HT-29 (cell line): ENCODE data around the gene AKAP6. TPM values are rescaled to one million over a fixed set of nuclear protein-coding genes. Genes with fewer than 3 reads are reported as not detected.

ENCODE experiments used
- DNase-seq: peaks from one replicate; pipeline ENCODE4 v3.0.0-alpha.2; 2015; ENCODE audit warnings: low spot score
- total RNA-seq: library from RNA; depleted of rRNA; stranded (reverse); fragments of >200 nt; shearing (Covaris generic); gene quantifications from 2 replicates; pipeline ENCODE4 v1.2.3, GENCODE V29; 2014

AKAP6 gene
- total RNA-seq, 1 experiment from 2014 or later: 1.3 TPM

DNA sequence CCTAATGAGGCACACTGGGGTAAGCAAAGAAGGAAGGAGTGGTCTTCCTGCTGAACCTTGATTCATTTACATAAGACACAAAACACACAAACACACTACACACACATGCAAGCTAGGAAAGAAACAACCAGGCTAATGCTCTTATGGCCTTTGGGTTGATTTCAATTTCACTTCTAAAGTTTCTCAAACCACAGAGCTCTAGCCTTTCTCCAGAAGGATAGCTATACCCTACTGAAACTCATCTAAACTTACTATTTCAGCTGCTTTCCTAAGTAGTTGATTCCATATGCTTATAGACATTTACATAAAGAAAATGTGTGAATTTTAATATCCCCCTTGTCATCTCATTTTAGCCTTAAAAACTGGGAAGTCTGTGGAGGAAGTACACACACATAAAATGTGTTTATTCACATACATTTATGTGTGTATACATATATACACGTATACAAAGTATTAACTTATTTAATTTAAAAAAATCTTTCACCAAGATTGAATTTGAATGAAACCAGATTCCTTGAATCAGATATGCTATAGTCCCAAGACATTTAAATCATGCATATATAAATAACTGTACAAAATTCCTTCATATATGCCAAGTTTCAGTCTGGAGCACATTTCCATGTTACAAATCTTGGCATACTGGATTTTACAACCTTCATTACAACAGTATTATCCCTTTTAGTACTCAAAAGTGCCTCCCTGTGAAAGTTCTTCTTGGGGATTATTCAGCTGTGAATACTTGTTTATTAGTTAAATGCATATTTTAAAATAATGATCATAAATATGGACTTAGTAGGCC is 377.8 kb downstream of the AKAP6 start:
- DNase-seq: no peak

DNA sequence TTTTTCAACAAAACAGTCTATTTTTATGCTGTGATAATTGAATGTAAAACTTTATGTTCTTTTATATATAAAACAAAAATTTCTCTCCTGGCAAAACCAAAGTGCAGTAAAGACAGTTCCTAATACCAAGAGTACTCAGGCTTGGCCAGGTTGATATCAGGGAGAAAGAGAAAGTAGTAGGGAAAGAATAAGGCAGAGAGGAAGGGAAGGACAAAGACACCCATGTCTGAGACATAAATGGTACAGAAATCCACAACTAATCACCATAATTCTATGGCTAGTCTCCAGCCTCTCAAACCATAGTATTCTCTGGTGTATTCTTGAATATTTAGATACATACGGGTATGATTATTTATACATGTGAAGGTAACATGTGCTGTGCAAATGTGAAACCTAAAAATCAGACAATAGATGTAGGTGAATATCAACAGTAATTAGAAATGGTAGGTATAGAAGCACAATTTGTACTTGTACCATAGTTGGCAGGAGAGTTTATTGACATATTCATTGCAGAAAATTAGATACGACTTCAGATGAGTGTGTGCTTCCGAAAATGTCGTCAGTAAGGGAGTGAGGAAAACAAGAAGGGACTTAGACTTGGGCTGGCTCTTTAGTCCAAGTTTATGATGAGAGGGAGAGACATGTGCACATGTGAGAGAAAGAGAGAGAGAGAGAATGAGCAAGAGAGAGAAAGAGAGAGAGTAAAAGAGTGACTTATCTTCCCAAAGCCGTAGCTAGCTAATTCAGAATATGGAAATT is 378.8 kb downstream of the AKAP6 start:
- no peak for DNase-seq

GRCh38 chr14:32709027-32709426 is 379.9 kb downstream of the AKAP6 start:
- no peak for DNase-seq

- DNase-seq: no peak
These were observed 381.2 kb downstream of the AKAP6 start for GRCh38 chr14:32710231-32710671.

DNA sequence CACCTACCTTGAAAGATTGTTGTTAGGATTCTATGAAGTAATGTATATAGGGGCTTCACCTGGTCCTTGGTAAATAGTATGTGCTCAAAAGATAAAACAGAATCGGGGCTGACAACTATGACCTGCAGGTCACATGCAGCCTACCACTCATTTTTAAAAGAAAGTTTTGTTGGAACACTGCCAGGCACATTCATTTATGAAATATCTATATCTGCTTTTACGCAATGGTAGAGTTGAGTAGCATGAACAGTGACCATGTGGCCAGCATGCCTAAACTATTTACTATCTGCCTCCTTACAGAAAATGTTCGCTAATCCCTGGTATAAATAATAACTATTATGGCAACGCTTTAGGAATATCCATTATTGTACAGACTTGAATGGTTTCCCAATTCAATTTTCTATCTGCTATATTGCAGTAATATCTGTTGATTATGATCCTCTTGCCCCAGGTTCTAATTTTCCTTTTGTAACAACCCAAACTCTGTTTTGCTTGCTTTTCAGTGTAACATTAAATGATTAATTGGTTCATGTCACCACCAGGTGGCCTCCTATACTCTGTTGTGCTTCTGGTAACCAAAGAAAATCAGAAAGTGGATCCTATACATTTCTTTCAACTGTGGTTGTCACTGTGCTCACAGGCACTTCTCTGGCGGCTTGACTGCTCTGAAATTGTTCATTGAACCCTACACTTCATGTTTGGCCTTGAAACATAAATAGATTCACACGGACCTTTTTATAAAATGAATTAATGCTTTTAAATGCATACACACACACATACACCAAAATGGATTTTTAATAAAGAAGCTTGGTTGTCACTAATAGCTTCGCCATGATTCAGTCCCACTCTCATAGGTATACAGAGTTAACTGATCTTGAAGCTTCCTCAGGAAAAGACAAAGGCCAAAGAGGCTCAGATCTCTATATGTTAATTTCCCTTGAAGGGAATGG is 381.9 kb downstream of the AKAP6 start:
- DNase-seq: peak; percentile 50

- DNase-seq: no peak
These were observed 384.8 kb downstream of the AKAP6 start for GRCh38 chr14:32713856-32714255.

DNA sequence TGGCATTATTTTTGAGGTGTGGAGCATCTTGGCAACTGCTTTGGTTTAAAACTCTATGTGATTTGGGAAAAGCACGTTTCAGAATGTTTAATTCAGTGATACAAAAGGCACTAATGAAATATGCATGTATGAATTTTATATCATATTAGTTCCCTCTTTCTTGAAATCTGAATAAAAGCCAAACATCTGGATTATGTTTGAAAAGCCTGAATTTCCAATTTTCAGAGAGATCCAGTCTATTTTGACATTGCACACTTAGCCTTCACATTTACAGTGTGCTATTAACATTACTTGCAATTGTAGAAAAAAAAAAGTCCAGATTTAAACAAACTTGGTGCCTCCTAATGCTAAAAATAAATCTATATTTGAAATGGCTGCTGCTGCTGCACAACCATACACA is 390.5 kb downstream of the AKAP6 start:
- DNase-seq: no peak

DNA sequence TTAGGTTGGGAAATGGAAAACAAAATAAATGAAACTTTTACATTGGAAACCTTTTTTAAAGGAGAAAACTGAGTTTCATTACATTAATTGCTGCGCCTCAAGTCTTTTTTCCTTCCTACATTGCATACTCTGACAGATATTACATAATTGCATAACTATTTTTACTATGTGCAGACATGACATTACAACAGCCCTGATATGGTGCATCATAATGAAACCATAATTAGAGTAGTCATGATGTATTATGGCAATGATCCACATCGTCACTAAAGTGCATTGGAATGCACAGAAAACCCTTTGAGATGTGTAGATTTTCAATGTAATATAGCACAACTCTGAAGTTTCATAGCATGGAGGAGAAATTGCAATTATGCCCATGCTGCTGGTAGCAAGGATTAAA is 391.8 kb downstream of the AKAP6 start:
- DNase-seq: no peak

DNA sequence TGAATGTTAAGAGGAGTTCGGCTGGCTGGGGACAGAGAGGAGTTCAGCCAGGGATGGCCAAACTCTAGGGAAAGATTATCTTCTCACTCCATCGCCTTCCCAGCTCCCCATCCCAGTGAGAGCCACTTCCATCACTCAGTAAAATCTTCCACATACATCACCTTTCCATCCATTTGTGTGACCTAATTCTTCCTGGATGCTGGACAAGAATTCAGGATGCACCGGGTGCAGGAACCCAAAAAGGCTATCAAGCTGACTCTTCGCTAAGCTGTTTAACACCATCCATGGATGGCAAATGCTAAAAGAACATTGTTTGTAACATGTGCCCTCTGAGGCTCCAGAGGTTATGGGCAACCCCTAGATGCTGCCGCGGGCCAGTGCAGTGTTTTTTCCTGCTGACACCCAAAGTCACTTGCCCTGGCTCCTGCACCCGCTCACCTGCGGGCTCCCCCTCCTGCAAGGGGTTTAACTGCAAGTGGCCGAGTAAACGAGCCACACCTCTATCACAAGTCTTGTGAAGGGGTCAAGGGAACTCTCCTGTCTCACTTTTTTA is 393.6 kb downstream of the AKAP6 start:
- no peak for DNase-seq

- no peak for DNase-seq
These were observed 395.9 kb downstream of the AKAP6 start for GRCh38 chr14:32724867-32725471.

GRCh38 chr14:32726516-32726915 is 397.4 kb downstream of the AKAP6 start:
- DNase-seq: no peak

DNA sequence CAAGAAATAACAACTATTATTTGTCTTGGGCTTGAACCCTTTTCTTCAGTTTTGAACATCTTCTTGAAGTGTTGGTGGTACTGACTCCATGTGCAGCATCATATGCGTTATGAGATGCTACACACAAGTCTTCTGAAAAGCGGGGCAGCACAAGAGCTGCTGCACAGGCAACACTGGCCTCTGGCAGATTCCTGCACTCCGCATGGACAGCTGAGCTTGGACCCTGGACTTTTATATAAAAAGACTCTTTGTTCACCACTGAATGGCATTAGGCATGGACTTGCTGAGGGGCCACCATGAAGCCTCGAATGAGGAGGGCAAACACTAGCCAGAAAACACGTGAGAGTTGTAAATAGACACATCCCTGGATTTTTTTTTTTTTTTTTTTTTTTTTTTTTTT is 398.7 kb downstream of the AKAP6 start:
- no peak for DNase-seq

- DNase-seq: no peak
These were observed 399.4 kb downstream of the AKAP6 start for GRCh38 chr14:32728526-32728925.

GRCh38 chr14:32728976-32729375 is 399.9 kb downstream of the AKAP6 start:
- no peak for DNase-seq

DNA sequence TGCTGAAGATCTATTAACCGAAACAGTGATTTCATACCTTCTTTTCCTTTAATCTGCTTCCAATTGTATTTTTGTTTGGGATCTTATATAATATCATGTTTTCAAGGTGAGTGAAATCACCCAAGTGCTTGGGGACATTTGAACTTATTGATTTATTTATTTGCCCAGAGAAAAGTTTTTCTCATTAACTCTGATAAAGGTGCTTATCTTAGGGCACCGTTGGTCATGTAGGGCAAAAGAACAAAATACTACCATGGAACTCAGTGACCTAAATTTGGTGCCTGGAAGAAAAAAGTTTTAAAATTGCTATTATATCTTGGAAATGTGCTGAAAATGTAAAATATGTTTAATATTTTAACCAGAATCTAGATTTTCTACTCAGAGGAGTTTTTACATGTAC is 402.2 kb downstream of the AKAP6 start:
- DNase-seq: no peak

DNA sequence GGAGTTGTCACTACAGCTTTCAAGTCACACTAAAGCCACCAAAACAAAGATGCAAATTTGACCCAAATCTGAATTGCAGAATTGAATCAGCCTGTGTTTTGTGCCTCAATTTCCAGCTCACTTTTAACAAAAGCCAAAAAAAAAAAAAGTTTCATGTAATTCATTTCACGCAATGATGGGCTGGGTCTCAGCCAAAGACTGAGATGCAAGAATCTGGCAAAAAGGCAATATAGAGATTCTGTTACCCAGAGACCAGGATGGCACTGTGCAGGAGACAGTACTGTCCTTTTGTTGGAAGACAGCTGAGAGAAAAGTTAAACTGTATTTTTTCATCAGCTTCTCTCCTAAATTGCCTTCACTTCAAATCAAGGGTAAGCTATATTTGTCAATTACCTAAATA is 403.9 kb downstream of the AKAP6 start:
- DNase-seq: no peak

DNA sequence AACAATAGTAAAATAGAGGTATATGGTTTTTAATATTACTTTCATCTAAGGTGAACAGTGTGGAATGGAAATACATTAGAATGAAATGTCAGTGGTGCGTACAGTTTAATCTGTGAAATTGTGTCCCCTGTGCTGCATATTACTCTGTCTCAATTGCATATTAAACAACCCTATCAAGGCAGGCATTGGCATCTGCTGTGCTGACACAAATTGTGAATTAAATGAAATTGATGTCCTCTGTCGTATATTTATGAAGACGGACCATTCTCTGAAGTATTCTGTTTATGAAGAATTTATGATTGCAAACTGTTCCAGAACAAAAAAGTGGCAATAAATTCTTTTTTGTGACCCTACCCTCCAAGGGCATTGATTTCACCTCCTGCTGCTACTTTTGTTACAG is 405.2 kb downstream of the AKAP6 start:
- no peak for DNase-seq

- no peak for DNase-seq
These were observed 408.5 kb downstream of the AKAP6 start for GRCh38 chr14:32737621-32738020.

DNA sequence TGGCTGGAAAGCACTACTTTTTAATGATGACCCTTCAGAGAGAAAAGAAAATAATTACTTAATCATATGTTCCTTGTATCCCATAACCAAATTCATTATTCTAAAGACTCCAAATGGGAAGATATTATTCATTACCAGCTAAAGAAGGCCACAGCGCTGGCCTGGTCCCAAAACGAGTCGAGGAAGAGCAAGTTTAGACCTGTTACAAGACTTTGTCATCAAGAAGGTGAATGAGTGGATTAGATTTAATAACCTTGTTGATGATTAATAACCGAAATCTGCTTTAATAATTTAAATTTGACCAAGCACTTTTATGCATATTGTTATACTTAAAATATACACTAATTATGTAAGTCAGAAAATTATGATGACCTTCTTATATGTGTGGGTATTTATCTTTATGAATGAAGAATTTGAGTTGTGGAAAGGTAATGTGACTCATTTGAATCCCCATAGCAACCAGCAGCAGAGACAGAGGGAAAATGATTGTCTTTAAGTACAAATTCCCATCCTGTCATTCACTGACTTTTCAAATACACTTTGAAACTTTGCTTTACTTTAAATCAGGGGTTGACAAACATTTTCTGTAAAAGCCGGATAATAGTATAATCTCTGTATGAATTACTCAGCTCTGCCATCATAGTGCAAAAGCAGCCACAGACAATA is 409.2 kb downstream of the AKAP6 start:
- DNase-seq: no peak

DNA sequence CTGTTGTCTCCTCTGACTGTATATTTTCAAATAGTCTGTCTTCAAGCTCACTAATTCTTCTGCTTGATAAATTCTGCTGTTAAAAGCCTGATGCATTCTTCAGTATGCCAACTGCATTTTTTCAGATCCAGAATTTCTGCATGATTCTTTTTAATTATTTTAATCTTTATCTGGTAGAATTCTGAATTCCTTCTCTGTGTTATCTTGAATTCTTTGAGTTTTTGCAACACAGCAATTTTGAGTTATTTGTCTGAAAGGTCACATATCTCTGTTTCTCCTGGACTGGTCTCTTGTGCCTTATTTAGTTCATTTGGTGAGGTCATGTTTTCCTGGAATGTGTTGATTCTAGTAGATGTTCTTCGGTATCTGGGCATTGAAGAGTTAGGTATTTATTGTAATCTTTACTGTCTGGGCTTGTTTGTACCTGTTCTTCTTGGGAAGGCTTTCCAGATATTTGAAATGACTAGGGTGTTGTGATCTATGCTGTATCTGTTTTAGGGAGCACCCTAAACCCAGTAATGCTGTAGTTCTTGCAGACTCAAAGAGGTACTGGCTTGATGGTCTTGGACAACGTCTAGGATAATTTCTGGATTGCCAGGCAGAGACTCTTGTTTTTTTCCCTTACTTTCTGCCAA is 415.8 kb downstream of the AKAP6 start:
- no peak for DNase-seq
